Measurements from ENCODE around the gene TRIM41. TPM values are rescaled to one million over a fixed set of nuclear protein-coding genes. Genes with fewer than 3 reads are reported as not detected.
"Not testable (repeated sequence)": the region's sequence is repeated elsewhere in the genome, so short reads cannot be mapped to it uniquely, and the experiment has no call there.

Gene TRIM41
- total RNA-seq, result 15.8 and 17.5 TPM in 2 replicates

GRCh38 chr5:181223058-181223728 is at the start of gene TRIM41:
TSS of gene TRIM41 (plus strand) at chr5:181223281. CDS start at chr5:181224000, 719 bp downstream.
- Histone ChIP-seq H3K27me3 (ENCODE audit: control insufficient read depth, insufficient read depth, low read length) (no peaks in the 10 kb centered on the region), H3K36me3 (ENCODE audit: control insufficient read depth, insufficient read depth, low read length) (peaks cover 2% of the 10 kb centered on the region), H3K4me3 (ENCODE audit: low read depth, low read length) (peak within 1 kb of the TSS; percentile 84)
- DNase-seq (ENCODE audit: low read depth), result peak; percentile 89
- peak; percentile 10 for TF ChIP-seq CTCF (IDR thresholded peaks at IDR 0.05; ENCODE audit: insufficient read depth, low read length, poor library complexity, severe bottlenecking)

- H3K36me3 ChIP-seq (ENCODE audit: control insufficient read depth, insufficient read depth, low read length), result no peaks in the 10 kb centered on the region
- no peak for DNase-seq (ENCODE audit: low read depth)
- no peaks in the 10 kb centered on the region for H3K27me3 ChIP-seq (ENCODE audit: control insufficient read depth, insufficient read depth, low read length)
- no peak for TF ChIP-seq CTCF (IDR thresholded peaks at IDR 0.05; ENCODE audit: insufficient read depth, low read length, poor library complexity, severe bottlenecking)
- peak overlapping the region; percentile 21 for H3K4me3 ChIP-seq (ENCODE audit: low read depth, low read length)
Measured at GRCh38 chr5:181173420-181174342, 49.4 kb upstream of the TRIM41 start.

- DNase-seq (ENCODE audit: low read depth), result no peak
- Histone ChIP-seq H3K27me3 (ENCODE audit: control insufficient read depth, insufficient read depth, low read length) (no peaks in the 10 kb centered on the region), H3K36me3 (ENCODE audit: control insufficient read depth, insufficient read depth, low read length) (no peaks in the 10 kb centered on the region), H3K4me3 (ENCODE audit: low read depth, low read length) (no peak overlapping the region)
- TF ChIP-seq CTCF (IDR thresholded peaks at IDR 0.05; ENCODE audit: insufficient read depth, low read length, poor library complexity, severe bottlenecking), result no peak
Measured at GRCh38 chr5:181176254-181176952, 46.7 kb upstream of the TRIM41 start.

GRCh38 chr5:181177559-181177958 is 45.5 kb upstream of the TRIM41 start:
- DNase-seq (ENCODE audit: low read depth); H3K27me3 ChIP-seq (ENCODE audit: control insufficient read depth, insufficient read depth, low read length); H3K36me3 ChIP-seq (ENCODE audit: control insufficient read depth, insufficient read depth, low read length); H3K4me3 ChIP-seq (ENCODE audit: low read depth, low read length): not testable (repeated sequence)

GRCh38 chr5:181181650-181182565 is 41.2 kb upstream of the TRIM41 start:
- H3K4me3 ChIP-seq (ENCODE audit: low read depth, low read length), result no peak overlapping the region
- no peak for DNase-seq (ENCODE audit: low read depth)
- no peaks in the 10 kb centered on the region for H3K36me3 ChIP-seq (ENCODE audit: control insufficient read depth, insufficient read depth, low read length)
- TF ChIP-seq CTCF (IDR thresholded peaks at IDR 0.05; ENCODE audit: insufficient read depth, low read length, poor library complexity, severe bottlenecking), result peak; percentile 74
- no peaks in the 10 kb centered on the region for H3K27me3 ChIP-seq (ENCODE audit: control insufficient read depth, insufficient read depth, low read length)
